Calu3 (cell line): ENCODE data around the gene C12orf60. TPM values are rescaled to one million over a fixed set of nuclear protein-coding genes. Genes with fewer than 3 reads are reported as not detected.

Experiments used
- BruUV-seq: library from RNA; stranded (reverse); fragments of 400-500 nt; replicated peaks from 2 replicates; lab custom pipeline; 2021; lab: Mats Ljungman, UMichigan
- CTCF ChIA-PET: fragments of 300-600 bp; sonication (Branson Sonifier 250); formaldehyde crosslinking; loops from one replicate; lab custom pipeline; 2022; ENCODE audit warnings: antibody characterized with exemption; lab: Charles Lee
- DNase-seq: peaks from one replicate; pipeline ENCODE4 v3.0.0; 2022
- H3K27ac Mint-ChIP-seq: one replicate; pipeline ENCODE4 v1.8.0; 2022; ENCODE audit warnings: mixed read lengths; ENCODE audit not compliant: unreplicated experiment
- H3K27me3 Mint-ChIP-seq: one replicate; pipeline ENCODE4 v1.8.0; 2022; ENCODE audit warnings: mixed read lengths; ENCODE audit not compliant: unreplicated experiment
- H3K36me3 Mint-ChIP-seq: one replicate; pipeline ENCODE4 v1.8.0; 2022; ENCODE audit warnings: mild to moderate bottlenecking, moderate library complexity, mixed read lengths; ENCODE audit not compliant: insufficient read depth, unreplicated experiment
- H3K4me1 Mint-ChIP-seq: one replicate; pipeline ENCODE4 v1.8.0; 2022; ENCODE audit warnings: mild to moderate bottlenecking, low read depth, mixed read lengths; ENCODE audit not compliant: unreplicated experiment
- H3K4me3 Mint-ChIP-seq: one replicate; pipeline ENCODE4 v1.8.0; 2022; ENCODE audit warnings: mild to moderate bottlenecking, low read depth, moderate library complexity, mixed read lengths; ENCODE audit not compliant: unreplicated experiment
- H3K9me3 Mint-ChIP-seq: one replicate; pipeline ENCODE4 v1.8.0; 2022; ENCODE audit warnings: low read depth, mixed read lengths; ENCODE audit not compliant: unreplicated experiment
- CTCF ChIP-seq: fragments of 200-600 bp; IDR thresholded peaks from one replicate; pipeline ENCODE4 v1.8.0; 2022; ENCODE audit warnings: antibody characterized with exemption; ENCODE audit not compliant: unreplicated experiment
- intact Hi-C: fragments of 100-400 bp; cut with micrococcal nuclease; formaldehyde crosslinking; loops from one replicate; pipeline ENCODE4 v1.10.0; 2022; ENCODE audit not compliant: unreplicated experiment
- total RNA-seq: library from RNA; stranded (reverse); gene quantifications from 2 replicates; pipeline ENCODE4 v1.2.3, GENCODE V29; 2022

The C12orf60 gene
- total RNA-seq, 1 experiment from 2014 or later = 1.2 TPM

- TF ChIP-seq CTCF = peak; percentile 81
- CTCF ChIA-PET = interaction anchor here (1.6 to 3.2 kb wide), 4 partner anchors 14 to 532 kb away, joined by 3 to 18 read pairs (median 6); partner anchors contain the start of genes C12orf60 and WBP11
- Mint-ChIP-seq H3K9me3 (peaks cover 5% of the 10 kb centered on the region), H3K27ac (peak overlapping the region; percentile 98), H3K27me3 (no peaks in the 10 kb centered on the region), H3K4me1 (peaks cover 11% of the 10 kb centered on the region), H3K36me3 (peaks cover 73% of the 10 kb centered on the region), H3K4me3 (peak overlapping the region; percentile 94)
- no TSS peak for BruUV-seq
- intact Hi-C loops = no loop called here
- peak; percentile 92 for DNase-seq
Observed at GRCh38 chr12:14769969-14770495, 33.4 kb upstream of the C12orf60 start.

- Mint-ChIP-seq H3K9me3 (peaks cover 4% of the 10 kb centered on the region), H3K27me3 (no peaks in the 10 kb centered on the region), H3K27ac (peak overlapping the region; percentile 98), H3K4me3 (peak overlapping the region; percentile 94), H3K4me1 (peaks cover 15% of the 10 kb centered on the region), H3K36me3 (peaks cover 76% of the 10 kb centered on the region)
- peak; percentile 94 for DNase-seq
- intact Hi-C loops = no loop called here
- CTCF ChIA-PET = interaction anchor here (0.6 to 3.2 kb wide), 5 partner anchors 14 to 533 kb away, joined by 3 to 18 read pairs (median 6); partner anchors contain the start of genes C12orf60 and WBP11
- BruUV-seq = TSS peak; percentile 64
- no peak for TF ChIP-seq CTCF
Observed at GRCh38 chr12:14770496-14771461, 32.7 kb upstream of the C12orf60 start.

GRCh38 chr12:14771651-14772137 is 31.8 kb upstream of the C12orf60 start:
- CTCF ChIA-PET = interaction anchor here (0.6 to 3.2 kb wide), 3 partner anchors 31 to 447 kb away, joined by 3 to 18 read pairs (median 3); partner anchors contain the start of genes C12orf60 and WBP11
- peak overlapping the region; percentile 98 for H3K27ac Mint-ChIP-seq
- peaks cover 24% of the 10 kb centered on the region for H3K4me1 Mint-ChIP-seq
- no peak for TF ChIP-seq CTCF
- intact Hi-C loops = no loop called here
- no TSS peak for BruUV-seq
- DNase-seq = no peak
- H3K27me3 Mint-ChIP-seq = no peaks in the 10 kb centered on the region
- peaks cover 75% of the 10 kb centered on the region for H3K36me3 Mint-ChIP-seq
- no peaks in the 10 kb centered on the region for H3K9me3 Mint-ChIP-seq
- peak overlapping the region; percentile 94 for H3K4me3 Mint-ChIP-seq

- TF ChIP-seq CTCF = no peak
- peaks cover 36% of the 10 kb centered on the region for H3K4me1 Mint-ChIP-seq
- BruUV-seq = no TSS peak
- H3K36me3 Mint-ChIP-seq = peaks cover 75% of the 10 kb centered on the region
- CTCF ChIA-PET = interaction anchor here (1.0 kb wide), 1 partner anchor 20 kb away, joined by 3 read pairs; no protein-coding TSS in a partner anchor
- H3K27me3 Mint-ChIP-seq = no peaks in the 10 kb centered on the region
- no peaks in the 10 kb centered on the region for H3K9me3 Mint-ChIP-seq
- intact Hi-C loops = no loop called here
- H3K4me3 Mint-ChIP-seq = peak overlapping the region; percentile 98
- DNase-seq = no peak
- H3K27ac Mint-ChIP-seq = peak overlapping the region; percentile 89
Observed at GRCh38 chr12:14772946-14773345, 30.5 kb upstream of the C12orf60 start.
